Thyroid gland (tissue), 4 donors: ENCODE results near the gene ZNF341. TPM values are rescaled to one million over a fixed set of nuclear protein-coding genes. Genes with fewer than 3 reads are reported as not detected.

Experiments used
- DNase-seq, 2 donors: peaks; one replicate each; pipeline ENCODE4 v3.0.0-alpha.2; 2019
- H3K27ac ChIP-seq, 3 donors: fragments of 200-600 bp; sonication (generic); 1 replicate in 2 of 3; 2 replicates in 1 of 3; pipeline ENCODE4 v1.5.1; 2016 to 2019; ENCODE audit warnings: mild to moderate bottlenecking in 1 of 3, moderate library complexity in 1 of 3
- H3K27me3 ChIP-seq: fragments of 200-600 bp; sonication (generic); one replicate; pipeline ENCODE4 v1.5.1; 2019
- H3K36me3 ChIP-seq, 2 donors: fragments of 200-600 bp; sonication (generic); one replicate each; pipeline ENCODE4 v1.5.1; 2016 to 2019
- H3K4me1 ChIP-seq, 2 donors: fragments of 200-600 bp; sonication (generic); one replicate each; pipeline ENCODE4 v1.5.1; 2017 to 2019
- H3K4me3 ChIP-seq, 3 donors: fragments of 200-600 bp; sonication (generic); replicated peaks in 1 of 3; 1 replicate in 2 of 3; 2 replicates in 1 of 3; pipeline ENCODE4 v1.5.1; 2016; ENCODE audit warnings: mild to moderate bottlenecking in 1 of 3
- H3K9me3 ChIP-seq: fragments of 200-600 bp; sonication (generic); one replicate; pipeline ENCODE4 v1.5.1; 2017
- CTCF ChIP-seq, 6 experiments: fragments of 200-600 bp in 3 of 6; fragments of 450-650 bp in 3 of 6; sonication (generic) in 3 of 6; IDR thresholded peaks; one replicate each; pipeline ENCODE4 v1.5.1; 2016 to 2019; ENCODE audit warnings: antibody characterized with exemption in 6 of 6, mild to moderate bottlenecking in 2 of 6, inconsistent platforms in 1 of 6, moderate library complexity in 1 of 6
- POLR2A ChIP-seq, 2 donors: fragments of 450-650 bp; IDR thresholded peaks; one replicate each; pipeline ENCODE4 v1.6.1; 2017; ENCODE audit warnings: antibody characterized with exemption in 2 of 2, mild to moderate bottlenecking in 2 of 2, moderate library complexity in 1 of 2
- WGBS, 2 donors: methylation state at CpG; one replicate each; pipeline ENCODE4 v1.1.5; 2017; 5-methylcytosine and 5-hydroxymethylcytosine counted together
- intact Hi-C: fragments of 100-400 bp; cut with DNase I; formaldehyde crosslinking; loops from one replicate; pipeline ENCODE4 v1.15.1; 2023
- total RNA-seq, 4 donors: library from RNA; depleted of rRNA; stranded (reverse); fragments of >200 nt; gene quantifications; one replicate each; pipeline ENCODE4 v1.2.3, GENCODE V29; 2016

The ZNF341 gene
- total RNA-seq, 4 donors from 2014 or later, result 1.1 to 3.5 (median 2.8) TPM

- TF ChIP-seq CTCF (IDR thresholded peaks at IDR 0.05), result no peak
- no peak for TF ChIP-seq POLR2A (IDR thresholded peaks at IDR 0.05)
- no peak for DNase-seq
- Histone ChIP-seq H3K27me3 (no peaks in the 10 kb centered on the region), H3K9me3 (no peaks in the 10 kb centered on the region), H3K4me1 (no peaks in the 10 kb centered on the region), H3K36me3 (peaks cover 0 to 6% of the 10 kb centered on the region in 2 donors), H3K27ac (no peak overlapping the region), H3K4me3 (no peak overlapping the region)
- intact Hi-C loops, result no loop called here
- 93 to 94% methylated on average over 10 to 13 of the region's 13 CpGs for WGBS, 2 donors
These were observed 30.0 kb downstream of the ZNF341 start for GRCh38 chr20:33761698-33762250.

DNA sequence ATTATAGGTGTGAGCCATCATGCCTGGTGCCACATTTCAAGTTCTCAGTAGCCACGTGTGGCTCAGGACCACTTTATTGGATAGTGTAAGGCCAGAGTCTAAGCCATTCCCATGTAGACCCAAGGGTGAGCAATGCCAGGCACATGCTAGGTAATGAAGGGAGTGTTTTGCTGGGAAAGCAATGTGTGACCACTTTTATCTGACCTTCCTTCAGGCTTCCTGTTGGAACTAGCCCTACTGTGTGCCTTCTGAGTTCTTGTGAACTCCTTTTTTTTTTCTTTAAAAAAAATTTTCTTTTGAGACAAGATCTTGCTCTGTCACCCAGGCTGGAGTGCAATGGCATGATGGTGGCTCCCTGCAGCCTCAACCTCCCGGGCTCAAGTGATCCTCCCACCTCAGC lies 33.3 kb downstream of the ZNF341 start:
- Histone ChIP-seq H3K4me1 (no peaks in the 10 kb centered on the region), H3K27ac (no peak overlapping the region), H3K27me3 (no peaks in the 10 kb centered on the region), H3K4me3 (no peak overlapping the region), H3K9me3 (no peaks in the 10 kb centered on the region), H3K36me3 (no peaks in the 10 kb centered on the region)
- TF ChIP-seq POLR2A (IDR thresholded peaks at IDR 0.05), result no peak
- no peak for TF ChIP-seq CTCF (IDR thresholded peaks at IDR 0.05)
- DNase-seq, result no peak
- intact Hi-C loops, result no loop called here
- WGBS, 2 donors, result 88 to 93% methylated on average over 2 of the region's 2 CpGs

DNA sequence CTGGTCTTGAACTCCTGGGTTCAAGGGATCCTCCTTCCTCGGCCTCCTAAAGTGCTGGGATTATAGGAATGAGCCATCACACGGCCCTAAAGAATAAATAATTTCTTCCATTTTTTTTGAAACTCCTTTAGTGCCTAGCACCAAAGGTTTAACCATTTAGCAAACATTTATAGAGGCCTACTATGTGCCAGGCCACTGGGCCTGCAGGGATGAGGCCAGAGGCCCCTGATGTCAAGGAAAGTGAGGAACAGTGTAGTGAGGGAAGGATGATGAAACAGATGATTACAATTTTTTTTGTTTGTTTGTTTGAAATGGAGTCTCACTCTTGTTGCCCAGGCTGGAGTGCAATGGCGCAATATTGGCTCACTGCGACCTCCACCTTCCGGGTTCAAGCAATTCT lies 33.8 kb downstream of the ZNF341 start:
- 94 to 96% methylated on average over 5 of the region's 5 CpGs for WGBS, 2 donors
- Histone ChIP-seq H3K27ac (no peak overlapping the region), H3K9me3 (no peaks in the 10 kb centered on the region), H3K36me3 (no peaks in the 10 kb centered on the region), H3K4me1 (no peaks in the 10 kb centered on the region), H3K27me3 (no peaks in the 10 kb centered on the region), H3K4me3 (no peak overlapping the region)
- no peak for TF ChIP-seq CTCF (IDR thresholded peaks at IDR 0.05)
- no peak for TF ChIP-seq POLR2A (IDR thresholded peaks at IDR 0.05)
- intact Hi-C loops, result no loop called here
- DNase-seq, result no peak

DNA sequence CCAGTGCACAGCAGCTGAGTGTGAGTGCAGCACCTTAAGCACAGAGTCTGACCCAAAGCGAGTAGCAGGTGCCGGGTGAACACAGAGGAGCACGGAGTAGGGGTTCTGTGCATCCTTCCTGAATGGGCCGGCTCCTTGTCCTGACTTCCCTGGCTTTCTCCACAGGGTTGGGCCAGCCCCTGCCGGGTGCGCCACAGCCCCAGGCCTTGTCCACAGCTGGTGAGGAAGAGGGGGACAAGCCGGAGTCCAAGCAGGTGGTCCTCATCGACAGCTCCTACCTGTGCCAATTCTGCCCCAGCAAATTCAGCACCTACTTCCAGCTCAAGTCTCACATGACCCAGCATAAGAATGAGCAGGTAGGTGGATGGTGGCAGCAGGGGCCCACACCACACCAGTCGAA lies 34.9 kb downstream of the ZNF341 start:
- Histone ChIP-seq H3K4me3 (no peak overlapping the region), H3K4me1 (no peaks in the 10 kb centered on the region), H3K9me3 (no peaks in the 10 kb centered on the region), H3K27me3 (no peaks in the 10 kb centered on the region), H3K27ac (no peak overlapping the region), H3K36me3 (no peaks in the 10 kb centered on the region)
- 97 to 98% methylated on average over 8 to 9 of the region's 9 CpGs for WGBS, 2 donors
- intact Hi-C loops, result no loop called here
- no peak for DNase-seq
- TF ChIP-seq POLR2A (IDR thresholded peaks at IDR 0.05) (no peak), CTCF (IDR thresholded peaks at IDR 0.05) (no peak)

- no peak for DNase-seq
- Histone ChIP-seq H3K4me3 (no peak overlapping the region), H3K27me3 (no peaks in the 10 kb centered on the region), H3K36me3 (no peaks in the 10 kb centered on the region), H3K9me3 (no peaks in the 10 kb centered on the region), H3K4me1 (no peaks in the 10 kb centered on the region), H3K27ac (no peak overlapping the region)
- intact Hi-C loops, result no loop called here
- TF ChIP-seq CTCF (IDR thresholded peaks at IDR 0.05) (no peak), POLR2A (IDR thresholded peaks at IDR 0.05) (no peak)
- 92 to 94% methylated on average over 2 of the region's 2 CpGs for WGBS, 2 donors
These were observed 36.0 kb downstream of the ZNF341 start for GRCh38 chr20:33767777-33768138.
